Measurements from ENCODE around the gene SCARF2.

DNA sequence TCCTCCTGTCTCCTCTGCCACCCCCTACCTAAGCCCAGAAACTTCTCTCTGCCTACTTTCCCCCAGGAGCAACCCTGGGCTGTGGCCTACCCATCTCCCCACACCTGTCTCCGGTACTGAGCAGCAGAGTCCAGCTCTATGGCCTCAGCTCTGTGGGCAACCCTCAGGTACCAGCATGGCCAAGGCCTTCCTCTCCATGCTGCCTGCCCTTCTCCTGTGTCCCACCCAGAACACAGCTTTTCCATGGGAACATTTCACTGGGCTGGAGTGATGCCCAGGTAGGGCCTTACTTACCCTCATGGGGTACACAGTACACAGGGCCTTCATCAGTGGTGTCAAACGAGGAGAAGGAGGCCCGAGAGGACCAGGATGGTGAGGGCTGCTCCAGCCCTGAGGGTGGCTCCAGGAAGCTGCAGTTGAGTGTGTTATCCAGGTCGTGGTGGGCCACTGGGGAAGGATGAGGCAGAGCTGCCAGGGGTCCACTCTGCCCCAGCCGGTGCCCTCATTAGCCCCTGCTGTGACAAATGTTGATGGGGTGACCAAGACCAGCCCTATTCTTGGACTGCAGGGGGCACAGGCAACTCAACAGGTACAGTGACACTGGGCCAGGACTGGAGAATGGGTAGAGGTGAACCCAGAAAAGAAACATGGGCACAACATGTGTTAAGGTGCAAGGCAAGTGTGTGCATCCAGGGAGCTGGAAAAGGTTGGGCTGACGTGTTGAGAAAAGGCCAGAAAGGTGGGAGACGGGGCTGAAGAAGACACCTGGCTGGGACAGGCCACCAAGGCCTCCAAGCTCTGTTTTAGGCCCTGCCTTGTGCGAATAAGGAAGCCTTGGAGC lies 10.3 kb downstream of the SCARF2 start:
- TF ChIP-seq HDGF (IDR thresholded peaks at IDR 0.05; ENCODE audit: borderline replicate concordance) = no peak
- no peak for TF ChIP-seq ELF4 (IDR thresholded peaks at IDR 0.05)
- TF ChIP-seq BHLHE40 (IDR thresholded peaks at IDR 0.05; ENCODE audit: borderline replicate concordance) = no peak
- TF ChIP-seq ARNT (IDR thresholded peaks at IDR 0.05) = no peak

All from HEK293T (cell line).